EL (cell line): Measurements from ENCODE around the gene TGFB2.

Experiments
- DNase-seq: peaks from one replicate; pipeline ENCODE4 v3.0.0-alpha.2; 2016

The TGFB2 gene

GRCh38 chr1:218392780-218393179 is 47.6 kb downstream of the TGFB2 start:
- DNase-seq = no peak

GRCh38 chr1:218394416-218394815 is 49.3 kb downstream of the TGFB2 start:
- DNase-seq = no peak

DNA sequence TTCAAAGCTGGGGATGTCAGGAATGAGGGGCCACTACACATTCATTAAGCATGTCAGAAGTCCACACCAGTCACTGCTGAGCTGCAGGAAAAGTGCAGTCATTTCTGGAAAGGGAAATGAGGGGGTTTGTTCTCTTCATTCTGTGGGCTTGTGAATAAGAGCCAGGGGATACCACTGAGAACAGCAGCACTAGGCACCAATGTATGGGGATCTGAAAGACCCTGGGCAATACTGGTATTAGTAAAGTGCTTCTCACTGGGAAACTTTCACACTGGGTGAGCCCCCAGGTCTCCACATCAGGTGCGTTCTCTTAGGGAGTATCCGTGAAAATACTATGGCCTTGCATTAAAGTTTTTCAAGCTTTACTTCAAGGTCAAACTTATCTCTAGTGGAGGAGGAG is 49.9 kb downstream of the TGFB2 start:
- DNase-seq = no peak

- DNase-seq = no peak
Measured at GRCh38 chr1:218395916-218396315, 50.8 kb downstream of the TGFB2 start.

DNA sequence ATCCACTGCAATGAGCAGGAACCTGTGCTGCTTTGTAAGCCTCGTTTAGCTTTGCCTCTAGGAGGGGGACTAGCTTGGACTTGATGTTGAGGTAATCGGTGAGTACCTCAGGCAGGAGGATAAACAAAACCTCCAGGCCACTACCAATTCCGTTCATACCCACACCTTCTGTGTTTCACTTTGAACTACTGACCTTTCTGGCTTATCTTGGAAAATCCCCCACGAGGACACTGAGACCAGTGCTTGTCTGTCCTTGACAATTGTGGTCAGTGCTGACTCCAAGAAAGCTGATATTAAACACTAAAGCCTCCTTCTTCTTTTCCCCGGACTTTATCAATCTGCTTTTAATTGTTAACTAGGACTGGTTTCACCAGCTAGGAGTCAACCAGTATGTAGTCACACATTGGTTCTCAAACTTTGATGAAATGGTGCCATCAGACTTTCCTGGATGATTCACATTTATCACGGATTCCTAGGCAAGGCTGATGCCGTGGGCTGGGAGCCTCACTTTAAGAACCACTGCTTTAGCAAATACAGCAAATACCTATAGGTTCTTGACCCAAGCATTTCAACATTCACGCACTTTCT is 52.7 kb downstream of the TGFB2 start:
- peak; percentile 25 for DNase-seq

- no peak for DNase-seq
Measured at GRCh38 chr1:218400624-218401023, 55.5 kb downstream of the TGFB2 start.

GRCh38 chr1:218401441-218401997 is 56.4 kb downstream of the TGFB2 start:
- no peak for DNase-seq

GRCh38 chr1:218401998-218402785 is 57.1 kb downstream of the TGFB2 start:
- no peak for DNase-seq

DNA sequence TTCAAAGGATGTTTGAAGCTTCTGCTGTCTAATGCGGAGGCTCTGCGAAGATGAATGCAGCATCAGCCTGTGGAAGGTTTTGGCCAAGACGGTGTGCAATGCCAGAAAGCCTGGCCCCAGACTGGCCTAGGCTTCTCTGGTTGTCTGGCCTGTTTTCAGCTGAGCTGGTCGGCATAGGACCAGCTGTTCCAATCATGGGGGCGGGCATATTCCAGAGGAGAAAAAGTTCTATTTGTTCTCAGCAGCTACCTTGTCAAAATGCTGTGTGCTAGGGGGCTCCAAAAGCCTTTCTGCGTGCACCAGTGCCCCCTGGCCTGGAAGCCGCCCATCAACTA is 57.6 kb downstream of the TGFB2 start:
- DNase-seq = no peak

DNA sequence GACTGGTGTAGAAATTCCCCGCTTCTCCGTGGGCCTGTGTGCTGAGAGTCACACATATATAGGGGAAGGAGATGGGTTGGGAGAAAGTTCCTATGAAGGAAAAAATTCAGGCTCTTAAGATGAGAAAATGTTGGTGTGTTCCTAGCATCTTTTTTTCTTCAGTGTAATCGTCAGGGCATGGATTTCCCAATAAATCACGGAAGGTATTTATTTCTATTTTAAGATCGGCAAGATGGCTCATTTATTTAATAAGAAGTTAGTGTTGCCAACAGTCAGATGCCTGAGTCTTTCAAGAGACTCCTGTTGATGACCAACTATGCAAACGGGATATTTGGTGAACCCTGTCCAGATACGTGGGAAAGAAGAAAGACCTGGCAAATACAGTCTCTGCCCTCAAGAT is 58.2 kb downstream of the TGFB2 start:
- no peak for DNase-seq

- DNase-seq = no peak
Measured at GRCh38 chr1:218407630-218408029, 62.5 kb downstream of the TGFB2 start.

DNA sequence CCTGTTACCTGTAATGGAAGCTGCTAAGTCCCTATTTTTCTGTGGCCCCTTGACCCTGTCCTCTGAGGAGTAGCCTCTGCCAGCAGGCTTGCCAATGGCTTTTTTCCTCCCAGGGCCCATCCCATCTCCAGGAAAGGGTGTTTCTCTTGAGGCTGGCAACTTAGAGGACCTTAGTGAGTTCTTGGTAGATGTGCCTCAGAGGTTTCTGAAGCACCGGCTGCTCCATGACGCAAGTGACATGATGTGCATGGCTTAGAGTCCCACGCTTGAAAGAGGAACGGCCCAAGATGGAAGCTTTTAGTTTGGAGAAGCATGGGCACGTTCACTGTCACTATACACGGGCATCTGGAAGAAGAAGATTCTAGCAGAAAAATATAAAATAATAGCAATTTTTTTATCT is 63.0 kb downstream of the TGFB2 start:
- no peak for DNase-seq

GRCh38 chr1:218408942-218409341 is 63.8 kb downstream of the TGFB2 start:
- DNase-seq = no peak

GRCh38 chr1:218409946-218410510 is 64.9 kb downstream of the TGFB2 start:
- peak; percentile 60 for DNase-seq

- DNase-seq = no peak
Measured at GRCh38 chr1:218411101-218411500, 66.0 kb downstream of the TGFB2 start.

- DNase-seq = peak; percentile 79
Measured at GRCh38 chr1:218412171-218412570, 67.0 kb downstream of the TGFB2 start.

- no peak for DNase-seq
Measured at GRCh38 chr1:218413179-218413578, 68.0 kb downstream of the TGFB2 start.

DNA sequence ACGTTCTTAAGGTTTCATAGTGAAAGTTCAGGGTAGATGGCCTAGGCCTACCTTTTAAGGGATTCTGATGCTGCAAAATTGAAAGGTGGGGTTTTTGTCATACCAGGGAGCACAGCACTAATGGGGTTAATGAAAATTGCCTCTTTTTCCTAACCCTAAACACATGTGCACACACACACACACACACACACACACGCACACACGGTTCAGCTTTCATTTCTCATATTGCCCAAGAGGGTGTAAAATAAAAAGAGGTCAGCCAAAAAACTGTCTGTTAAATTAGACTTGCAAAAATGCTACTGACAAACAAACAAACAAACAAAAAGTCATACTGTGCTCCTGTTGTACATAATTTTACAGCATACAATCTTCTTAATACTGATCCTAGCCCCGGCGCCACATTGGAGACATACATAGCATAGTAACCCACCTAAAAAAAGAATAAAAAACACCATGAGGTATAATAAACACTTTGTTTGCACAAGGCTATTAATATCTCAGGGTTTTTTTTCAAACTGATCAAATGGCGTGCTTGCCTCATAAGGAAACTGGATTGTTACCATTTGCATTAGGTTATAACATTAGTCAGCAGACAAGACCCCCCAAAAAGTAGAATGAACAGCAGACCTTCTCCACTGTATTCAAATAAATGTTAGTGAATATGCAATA is 69.1 kb downstream of the TGFB2 start:
- no peak for DNase-seq

DNA sequence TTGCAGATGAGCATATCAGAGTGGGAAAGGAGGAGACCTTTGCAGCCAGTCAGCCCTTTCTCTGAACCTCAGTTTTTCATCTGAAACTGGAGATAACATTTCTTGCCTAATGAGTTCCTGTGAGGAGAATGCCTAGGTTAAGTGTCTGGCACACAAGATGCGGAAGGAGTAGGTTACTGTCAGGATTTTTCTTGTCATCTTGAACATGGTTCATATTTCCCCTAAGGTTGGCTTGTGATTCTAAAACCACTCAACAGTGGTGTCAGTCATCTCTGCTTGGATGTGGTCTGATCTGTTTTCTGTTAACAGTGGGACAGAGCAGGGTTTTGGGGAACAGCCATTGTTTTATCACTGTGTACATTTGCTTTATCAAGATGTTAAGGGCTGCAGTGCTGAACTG is 70.6 kb downstream of the TGFB2 start:
- no peak for DNase-seq

GRCh38 chr1:218421531-218421930 is 76.4 kb downstream of the TGFB2 start:
- peak; percentile 59 for DNase-seq

- DNase-seq = no peak
Measured at GRCh38 chr1:218424502-218424901, 79.4 kb downstream of the TGFB2 start.

GRCh38 chr1:218425647-218426342 is 80.7 kb downstream of the TGFB2 start:
- peak; percentile 61 for DNase-seq

DNA sequence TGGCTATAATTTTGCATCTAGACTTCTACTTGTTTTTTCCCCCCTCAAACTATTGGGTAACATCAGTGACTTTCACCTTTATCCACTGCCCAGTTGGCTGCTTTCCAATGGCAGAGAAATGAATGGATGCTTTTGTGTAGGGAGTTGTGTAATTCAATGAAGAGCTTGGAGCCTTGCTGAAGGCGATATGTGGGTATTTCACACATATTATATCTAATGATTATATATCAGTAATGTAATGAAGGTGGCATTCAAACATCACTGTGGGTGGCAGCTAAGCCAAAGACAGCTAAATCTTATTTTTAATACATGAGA is 81.2 kb downstream of the TGFB2 start:
- DNase-seq = peak; percentile 51
